ENCODE data around the gene LRRD1. TPM values are rescaled to one million over a fixed set of nuclear protein-coding genes. Genes with fewer than 3 reads are reported as not detected.

LRRD1 gene
- total and polyA plus RNA-seq, 10 of the 15 experiments (the other 5 are each of a cell fraction or from before 2014, with no cell fraction given) = 0.04 to 0.06 TPM; not detected in 8

DNA sequence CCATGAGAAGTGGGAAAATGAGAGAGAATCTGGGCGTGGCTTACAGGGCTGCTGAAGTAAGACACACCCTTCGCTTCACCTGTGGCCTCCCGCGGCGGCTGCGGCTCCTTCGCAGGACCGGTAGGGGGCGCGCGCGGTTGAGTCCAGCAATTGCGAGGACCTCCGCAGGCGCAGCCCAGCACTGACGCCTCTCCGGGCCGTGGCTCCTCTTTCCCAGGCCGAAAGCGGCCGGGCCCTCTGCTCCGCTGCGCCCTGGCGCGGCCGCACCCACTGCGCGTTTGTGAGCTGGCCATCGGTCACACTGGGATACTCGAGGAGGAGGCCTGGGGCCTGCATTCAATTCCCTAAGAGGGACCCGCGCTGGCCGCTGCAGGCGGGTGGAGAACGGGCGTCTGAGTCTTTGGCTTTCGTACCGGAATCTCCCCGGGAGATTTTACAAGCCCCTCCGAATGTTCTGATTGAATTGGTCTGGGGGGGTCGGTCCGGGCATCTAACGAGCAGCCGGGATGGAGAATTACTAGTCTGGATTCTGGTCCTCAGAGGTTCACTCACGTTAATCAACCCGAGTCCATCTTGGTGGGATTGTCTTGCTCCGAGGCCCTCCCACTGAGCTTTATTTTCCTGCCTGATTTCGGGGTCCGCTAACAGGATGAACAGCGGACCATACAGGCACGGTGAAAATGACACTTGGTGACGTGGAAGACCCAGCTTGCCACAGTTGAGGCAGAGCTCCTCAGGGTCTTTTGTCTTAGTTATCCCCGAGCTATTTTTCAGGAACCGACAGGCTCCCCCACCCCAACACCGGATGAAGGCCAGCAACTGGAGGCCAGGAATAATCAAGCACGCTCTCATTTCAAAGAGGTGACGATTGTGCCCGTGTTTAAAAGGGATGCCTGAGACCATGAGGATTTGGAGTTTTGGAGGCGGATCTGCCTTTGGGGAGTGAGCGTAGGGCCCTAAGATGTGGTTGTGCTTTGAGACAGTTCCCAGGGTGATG is at the start of gene LRRD1 (continued):
- TF ChIP-seq NR2C2 (IDR thresholded peaks at IDR 0.05; ENCODE audit: borderline replicate concordance, control insufficient read depth, insufficient read length, low read depth) = no peak
- TF ChIP-seq, protein P1, sequence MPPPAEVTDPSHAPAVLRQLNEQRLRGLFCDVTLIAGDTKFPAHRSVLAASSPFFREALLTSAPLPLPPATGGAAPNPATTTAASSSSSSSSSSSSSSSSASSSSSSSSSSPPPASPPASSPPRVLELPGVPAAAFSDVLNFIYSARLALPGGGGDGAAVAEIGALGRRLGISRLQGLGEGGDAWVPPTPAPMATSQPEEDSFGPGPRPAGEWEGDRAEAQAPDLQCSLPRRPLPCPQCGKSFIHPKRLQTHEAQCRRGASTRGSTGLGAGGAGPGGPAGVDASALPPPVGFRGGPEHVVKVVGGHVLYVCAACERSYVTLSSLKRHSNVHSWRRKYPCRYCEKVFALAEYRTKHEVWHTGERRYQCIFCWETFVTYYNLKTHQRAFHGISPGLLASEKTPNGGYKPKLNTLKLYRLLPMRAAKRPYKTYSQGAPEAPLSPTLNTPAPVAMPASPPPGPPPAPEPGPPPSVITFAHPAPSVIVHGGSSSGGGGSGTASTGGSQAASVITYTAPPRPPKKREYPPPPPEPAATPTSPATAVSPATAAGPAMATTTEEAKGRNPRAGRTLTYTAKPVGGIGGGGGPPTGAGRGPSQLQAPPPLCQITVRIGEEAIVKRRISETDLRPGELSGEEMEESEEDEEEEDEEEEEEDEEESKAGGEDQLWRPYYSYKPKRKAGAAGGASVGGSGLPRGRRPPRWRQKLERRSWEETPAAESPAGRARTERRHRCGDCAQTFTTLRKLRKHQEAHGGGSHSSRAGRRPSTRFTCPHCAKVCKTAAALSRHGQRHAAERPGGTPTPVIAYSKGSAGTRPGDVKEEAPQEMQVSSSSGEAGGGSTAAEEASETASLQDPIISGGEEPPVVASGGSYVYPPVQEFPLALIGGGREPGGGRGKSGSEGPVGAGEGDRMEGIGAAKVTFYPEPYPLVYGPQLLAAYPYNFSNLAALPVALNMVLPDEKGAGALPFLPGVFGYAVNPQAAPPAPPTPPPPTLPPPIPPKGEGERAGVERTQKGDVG (CRISPR knock-in tag; IDR thresholded peaks at IDR 0.05) = no peak
- no peak for TF ChIP-seq ZBTB33 (IDR thresholded peaks at IDR 0.05)
- TF ChIP-seq, protein P2, sequence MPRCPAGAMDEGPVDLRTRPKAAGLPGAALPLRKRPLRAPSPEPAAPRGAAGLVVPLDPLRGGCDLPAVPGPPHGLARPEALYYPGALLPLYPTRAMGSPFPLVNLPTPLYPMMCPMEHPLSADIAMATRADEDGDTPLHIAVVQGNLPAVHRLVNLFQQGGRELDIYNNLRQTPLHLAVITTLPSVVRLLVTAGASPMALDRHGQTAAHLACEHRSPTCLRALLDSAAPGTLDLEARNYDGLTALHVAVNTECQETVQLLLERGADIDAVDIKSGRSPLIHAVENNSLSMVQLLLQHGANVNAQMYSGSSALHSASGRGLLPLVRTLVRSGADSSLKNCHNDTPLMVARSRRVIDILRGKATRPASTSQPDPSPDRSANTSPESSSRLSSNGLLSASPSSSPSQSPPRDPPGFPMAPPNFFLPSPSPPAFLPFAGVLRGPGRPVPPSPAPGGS (IDR thresholded peaks at IDR 0.05; ENCODE audit: borderline replicate concordance, insufficient read depth, low read depth, low read length, poor library complexity, severe bottlenecking) = no peak
- TF ChIP-seq MEF2B (IDR thresholded peaks at IDR 0.05; ENCODE audit: partially characterized antibody, poor library complexity, severe bottlenecking) = no peak
- no peak for TF ChIP-seq TAF1 (IDR thresholded peaks at IDR 0.05; ENCODE audit: borderline replicate concordance, low read depth, low read length)
- no peak for TF ChIP-seq SMAD5 (IDR thresholded peaks at IDR 0.05; ENCODE audit: low read depth)
- no peak for TF ChIP-seq SKIL (IDR thresholded peaks at IDR 0.05; ENCODE audit: low read depth, poor library complexity, severe bottlenecking)
- TF ChIP-seq POU2F2 (IDR thresholded peaks at IDR 0.05; ENCODE audit: borderline replicate concordance, low read depth, low read length) = no peak
- no peak for TF ChIP-seq MYB (IDR thresholded peaks at IDR 0.05; ENCODE audit: borderline replicate concordance, low read depth, low read length)
- TF ChIP-seq POLR2A (IDR thresholded peaks at IDR 0.05; ENCODE audit: low read depth, low read length) = peak; percentile 47; the same call in 1 of the 2 replicates
- TF ChIP-seq PBX3 (IDR thresholded peaks at IDR 0.05; ENCODE audit: insufficient replicate concordance, low read depth, low read length) = no peak
- TF ChIP-seq BRCA1 (IDR thresholded peaks at IDR 0.05; ENCODE audit: low read depth, low read length) = no peak
- no peak for TF ChIP-seq MTA2 (IDR thresholded peaks at IDR 0.05; ENCODE audit: low read depth)
- TF ChIP-seq TCF7 (IDR thresholded peaks at IDR 0.05; ENCODE audit: borderline replicate concordance) = no peak
- no peak for TF ChIP-seq POLR2AphosphoS5 (IDR thresholded peaks at IDR 0.05; ENCODE audit: low read length)
- TF ChIP-seq, protein P3, sequence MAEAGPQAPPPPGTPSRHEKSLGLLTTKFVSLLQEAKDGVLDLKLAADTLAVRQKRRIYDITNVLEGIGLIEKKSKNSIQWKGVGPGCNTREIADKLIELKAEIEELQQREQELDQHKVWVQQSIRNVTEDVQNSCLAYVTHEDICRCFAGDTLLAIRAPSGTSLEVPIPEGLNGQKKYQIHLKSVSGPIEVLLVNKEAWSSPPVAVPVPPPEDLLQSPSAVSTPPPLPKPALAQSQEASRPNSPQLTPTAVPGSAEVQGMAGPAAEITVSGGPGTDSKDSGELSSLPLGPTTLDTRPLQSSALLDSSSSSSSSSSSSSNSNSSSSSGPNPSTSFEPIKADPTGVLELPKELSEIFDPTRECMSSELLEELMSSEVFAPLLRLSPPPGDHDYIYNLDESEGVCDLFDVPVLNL (IDR thresholded peaks at IDR 0.05; ENCODE audit: low read depth, low read length) = no peak

All from GM12878 (cell line).